ENCODE data around the gene IL1RAPL2.

IL1RAPL2 gene

DNA sequence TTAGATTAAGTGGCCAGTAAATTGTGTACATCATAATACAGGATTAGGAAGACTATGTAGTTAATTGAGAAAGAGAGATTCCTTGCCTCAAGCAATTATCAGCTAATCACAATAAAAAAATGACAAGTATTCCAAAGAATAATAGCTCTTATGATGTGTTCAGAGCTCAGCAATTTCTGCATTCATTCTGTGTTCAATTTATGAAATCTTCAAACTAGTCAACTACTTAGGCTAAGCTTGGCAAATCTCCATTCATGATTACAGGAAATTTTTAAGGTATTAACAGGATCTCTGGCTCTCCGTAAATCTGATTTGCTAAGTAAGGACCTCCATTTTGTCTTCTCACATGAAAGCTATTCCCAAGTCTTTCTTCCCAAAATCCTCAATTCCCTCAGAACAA is 911.4 kb downstream of the IL1RAPL2 start:
- no peak for DNase-seq

- DNase-seq: no peak
Observed at GRCh38 chrX:105480646-105481310, 914.8 kb downstream of the IL1RAPL2 start.

DNA sequence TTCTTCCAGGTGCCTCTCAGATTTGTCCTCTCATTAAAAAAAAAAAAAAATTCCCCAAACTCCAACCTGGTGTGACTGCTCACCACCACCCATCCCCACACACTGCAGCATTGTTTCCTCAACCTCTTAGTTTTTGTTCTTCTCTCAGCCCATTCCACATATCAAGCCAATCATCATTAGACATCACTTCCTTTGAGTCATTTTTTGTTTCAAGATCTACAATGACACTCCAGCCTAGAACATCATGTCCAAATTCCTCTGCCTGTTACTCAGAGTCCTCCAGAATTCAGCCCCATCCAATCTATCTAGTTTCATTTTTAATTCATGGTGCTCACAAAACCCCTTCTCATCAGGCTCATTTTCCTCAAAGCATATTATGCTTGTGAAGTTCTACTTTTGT is 917.0 kb downstream of the IL1RAPL2 start:
- no peak for DNase-seq

DNA sequence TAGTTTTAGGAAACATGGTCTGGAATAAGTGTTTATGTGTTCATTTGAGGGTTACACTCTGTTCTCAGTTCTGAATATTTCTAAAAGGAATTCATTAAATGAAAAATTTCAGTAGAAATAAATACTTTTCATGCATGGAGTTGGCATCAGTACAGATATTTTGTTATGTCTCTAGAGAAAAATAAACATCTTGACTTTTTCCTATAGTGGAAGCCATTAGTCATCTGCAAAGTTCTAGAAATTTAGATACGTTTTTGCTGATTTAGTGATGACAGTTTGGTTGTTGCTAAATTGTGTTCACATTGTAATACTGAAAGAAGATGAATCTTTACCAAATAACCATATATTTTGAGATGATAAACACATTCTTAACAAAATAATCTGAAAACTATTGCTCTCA is 922.7 kb downstream of the IL1RAPL2 start:
- no peak for DNase-seq

DNA sequence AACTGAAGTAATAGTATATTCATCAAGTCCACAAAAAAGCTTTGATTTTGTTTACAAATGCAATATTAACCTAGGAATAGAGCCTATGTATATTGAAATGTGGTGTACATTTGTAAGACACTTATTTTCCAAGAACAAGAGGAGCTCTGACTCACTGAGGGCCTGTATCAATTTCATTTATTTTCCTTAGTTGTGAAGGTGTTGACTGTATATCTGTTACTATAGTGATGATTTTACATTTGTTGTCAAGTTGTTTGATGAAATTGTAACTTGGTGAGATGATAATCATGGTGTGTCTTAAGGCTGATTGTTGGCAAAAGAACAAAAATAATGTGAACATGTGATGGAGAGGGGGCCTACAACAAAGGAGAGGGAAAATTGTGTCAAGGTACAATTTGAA is 929.4 kb downstream of the IL1RAPL2 start:
- DNase-seq: no peak

DNA sequence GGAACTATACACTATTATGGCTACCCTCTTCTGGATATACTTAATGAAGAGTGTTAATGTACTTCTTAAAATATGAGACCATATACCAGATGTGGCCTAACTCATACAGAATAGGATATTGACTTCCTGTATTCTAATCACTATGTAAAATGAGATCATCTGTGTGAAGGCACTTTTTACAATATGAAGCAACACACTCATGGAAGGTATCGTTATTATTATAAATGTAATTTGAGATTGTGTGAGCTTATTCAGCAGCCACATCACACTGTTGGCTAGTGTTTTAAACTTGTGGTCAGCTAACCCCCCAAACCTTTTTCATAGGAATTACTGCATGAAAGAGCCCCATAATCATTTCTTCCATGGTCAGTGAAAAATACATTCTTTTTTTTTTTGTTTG is 936.3 kb downstream of the IL1RAPL2 start:
- DNase-seq: no peak

- no peak for DNase-seq
Observed at GRCh38 chrX:105515561-105515960, 949.6 kb downstream of the IL1RAPL2 start.

GRCh38 chrX:105526431-105526830 is 960.4 kb downstream of the IL1RAPL2 start:
- no peak for DNase-seq

GRCh38 chrX:105527759-105528158 is 961.8 kb downstream of the IL1RAPL2 start:
- no peak for DNase-seq

DNA sequence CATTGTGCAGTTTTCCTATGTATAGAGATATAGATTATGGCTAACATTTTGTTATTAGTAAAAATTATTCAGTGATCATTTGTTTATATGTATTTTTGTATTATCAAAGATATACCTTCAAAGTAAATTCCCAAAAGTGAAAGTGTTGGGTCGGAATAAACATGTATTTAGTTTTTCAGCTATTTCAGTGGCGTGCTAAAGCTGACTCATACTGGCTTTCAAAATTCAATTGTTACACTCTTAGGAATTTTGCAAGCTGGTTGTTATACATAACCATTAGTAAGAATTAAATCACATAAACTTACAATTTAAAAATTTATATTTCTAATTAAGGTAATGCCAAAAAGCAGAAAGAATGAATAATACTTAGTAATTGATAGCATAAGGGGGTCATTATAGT is 968.0 kb downstream of the IL1RAPL2 start:
- DNase-seq: no peak

- no peak for DNase-seq
Observed at GRCh38 chrX:105543283-105543682, 977.3 kb downstream of the IL1RAPL2 start.

DNA sequence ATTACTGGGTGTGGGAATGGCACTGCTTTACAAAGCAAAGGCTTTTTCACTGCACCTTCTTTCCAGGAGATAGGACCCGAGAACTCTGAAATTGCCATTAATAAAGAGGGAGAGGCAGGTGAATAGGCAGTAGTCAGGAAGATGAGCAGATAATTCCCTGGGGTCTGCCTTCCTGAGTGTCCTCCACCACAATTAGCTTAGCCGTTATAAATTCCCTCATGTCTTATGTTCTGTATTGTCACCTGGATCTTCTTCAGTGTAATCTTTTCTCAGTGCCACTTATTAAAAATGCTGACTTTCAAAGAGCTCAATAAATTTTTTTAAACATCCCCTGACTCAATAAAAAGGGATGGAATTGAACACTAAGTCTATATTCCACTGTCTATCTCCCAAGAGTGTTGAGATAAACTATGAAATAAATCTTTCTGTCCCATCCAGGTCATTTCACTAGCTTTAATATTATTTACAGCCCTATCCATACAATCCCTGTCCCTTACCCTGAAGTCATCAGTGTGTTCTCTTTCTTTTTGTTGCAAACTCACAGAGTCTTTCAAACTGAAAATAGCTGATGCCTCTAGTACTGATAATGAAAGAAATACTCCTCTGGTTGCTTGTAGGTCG is 984.2 kb downstream of the IL1RAPL2 start:
- no peak for DNase-seq

GRCh38 chrX:105552395-105552794 is 986.4 kb downstream of the IL1RAPL2 start:
- DNase-seq: no peak

GRCh38 chrX:105553118-105553517 is 987.1 kb downstream of the IL1RAPL2 start:
- DNase-seq: no peak

- no peak for DNase-seq
Observed at GRCh38 chrX:105564501-105564900, 998.5 kb downstream of the IL1RAPL2 start.

- DNase-seq: no peak
Observed at GRCh38 chrX:105565856-105566255, 999.9 kb downstream of the IL1RAPL2 start.

- no peak for DNase-seq
Observed at GRCh38 chrX:105567082-105567481, 1001.1 kb downstream of the IL1RAPL2 start.

DNA sequence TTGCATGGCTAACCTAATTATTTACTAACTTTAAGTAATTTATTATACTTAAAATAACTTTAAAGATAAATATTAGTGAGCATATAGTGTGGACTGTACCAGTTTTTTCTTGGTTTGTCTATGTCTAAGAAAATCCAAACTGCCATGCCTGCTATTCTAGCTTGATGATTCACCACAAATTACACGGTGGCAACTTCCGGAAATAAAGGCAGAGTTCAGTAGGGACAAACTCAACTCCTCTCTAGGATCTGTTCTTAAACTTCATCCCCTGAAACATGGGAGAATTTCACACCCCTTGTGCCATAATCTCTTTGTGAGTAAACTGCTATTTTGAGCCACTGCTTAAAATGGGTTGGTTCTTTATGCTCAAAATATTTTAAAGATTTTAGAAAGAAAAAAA is 1042.7 kb downstream of the IL1RAPL2 start:
- no peak for DNase-seq

GRCh38 chrX:105609530-105609929 is 1043.5 kb downstream of the IL1RAPL2 start:
- no peak for DNase-seq

DNA sequence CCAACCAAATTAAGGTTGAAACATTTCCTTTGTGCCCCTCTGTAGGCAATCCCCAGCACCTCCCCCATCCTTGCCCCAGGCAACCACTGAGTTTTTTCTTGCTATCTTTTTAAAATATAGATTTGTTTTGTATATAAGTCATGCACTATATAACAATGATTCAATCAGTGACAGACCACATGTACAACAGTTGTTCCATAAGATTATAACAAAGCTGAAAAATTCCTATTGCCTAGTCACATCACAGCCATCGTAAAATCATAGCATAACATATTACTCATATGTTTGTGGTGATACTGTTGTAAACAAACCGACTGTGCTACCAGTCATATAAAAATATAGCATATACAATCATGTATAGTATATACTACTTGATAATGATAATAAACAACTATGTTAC is 1044.4 kb downstream of the IL1RAPL2 start:
- DNase-seq: no peak

DNA sequence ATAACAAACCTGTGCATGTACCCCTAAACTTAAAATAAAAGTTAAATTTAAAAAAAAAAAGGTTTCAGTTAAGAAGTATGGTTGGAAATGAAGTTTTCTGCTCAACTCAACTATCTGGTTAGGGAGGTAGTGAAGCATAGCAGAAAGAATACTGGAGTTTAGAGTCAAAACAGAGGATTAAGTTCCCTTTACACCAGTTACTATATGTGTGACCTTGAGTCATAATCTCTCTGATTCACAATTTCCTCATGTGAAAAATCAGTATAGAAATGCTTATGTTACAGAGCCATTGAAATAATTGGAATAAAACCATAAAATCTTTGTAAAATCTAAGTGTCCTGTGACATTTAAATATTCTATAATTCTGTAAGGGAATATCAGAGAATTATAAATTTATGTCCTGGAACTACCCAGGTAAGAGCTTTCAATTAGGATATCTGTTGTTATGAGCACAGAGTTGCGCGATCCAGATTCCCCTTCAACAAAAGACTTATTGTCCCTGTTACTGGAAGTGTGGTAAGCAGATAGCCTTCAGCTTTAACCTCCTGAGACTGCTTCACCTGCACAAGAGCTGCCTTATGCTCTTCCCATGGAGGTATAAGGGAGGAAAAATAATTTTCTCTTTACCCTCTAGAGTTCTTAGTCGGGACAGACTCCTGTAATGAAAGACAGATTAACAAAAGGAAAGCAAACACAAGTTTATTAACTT is 1052.5 kb downstream of the IL1RAPL2 start:
- no peak for DNase-seq

DNA sequence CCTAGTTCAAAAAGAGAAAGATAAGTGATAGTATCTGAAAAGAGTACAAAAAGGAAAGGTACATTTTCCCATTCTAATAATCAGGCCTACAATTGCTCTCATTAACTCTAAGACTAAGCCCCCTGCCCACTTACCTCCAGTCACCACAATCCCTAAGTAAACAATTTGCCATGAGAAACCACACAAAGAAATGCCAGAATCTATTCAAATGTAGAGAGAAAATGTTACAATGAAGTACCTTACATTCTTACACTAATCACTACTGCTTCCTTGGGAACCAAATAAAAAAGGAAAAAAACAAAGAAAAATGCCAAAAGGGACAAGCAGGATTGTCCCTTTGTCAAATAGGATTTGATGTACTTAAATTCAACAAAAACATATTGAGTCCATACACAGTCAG is 1068.2 kb downstream of the IL1RAPL2 start:
- DNase-seq: no peak

DNA sequence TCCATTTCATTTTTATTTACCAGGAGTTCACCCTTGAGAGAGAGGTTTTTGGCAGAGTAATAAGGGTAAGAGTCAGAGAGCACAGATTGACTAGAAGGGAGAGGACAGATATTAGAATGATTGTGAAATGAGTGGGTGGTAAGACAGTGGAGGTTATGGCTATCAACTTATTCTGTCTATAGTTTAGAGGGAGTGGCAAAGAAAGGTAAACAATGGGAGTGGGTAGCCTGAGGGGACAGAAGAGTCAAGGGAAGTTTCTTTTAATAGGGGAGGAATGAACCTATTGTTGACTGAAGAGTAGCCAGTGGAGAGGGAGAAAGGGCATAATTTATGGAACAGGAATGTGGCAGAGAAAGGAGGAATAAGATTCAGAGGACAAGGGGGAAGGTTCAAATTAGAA is 1069.8 kb downstream of the IL1RAPL2 start:
- no peak for DNase-seq

DNA sequence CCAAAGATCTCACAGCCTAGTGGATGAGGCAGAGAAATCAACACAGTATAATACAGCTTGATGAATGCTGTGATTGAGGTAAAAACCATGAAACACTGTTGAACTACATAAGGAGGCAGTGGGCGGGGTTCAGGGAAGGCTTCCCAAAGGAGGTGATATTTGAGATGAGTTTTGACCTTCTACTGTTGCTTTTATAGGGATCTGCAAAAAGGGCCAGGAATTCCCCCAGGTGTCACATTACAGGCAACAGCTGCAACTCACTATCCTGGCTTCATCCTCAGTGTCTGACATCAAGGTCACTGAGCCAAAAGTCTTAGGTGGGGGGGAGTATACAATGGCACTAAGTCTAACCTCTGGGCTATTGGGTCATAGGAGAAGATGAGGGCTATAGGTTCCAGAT is 1070.7 kb downstream of the IL1RAPL2 start:
- no peak for DNase-seq
